ENCODE data around the gene CLPTM1L.
"Not testable (repeated sequence)": the region's sequence is repeated elsewhere in the genome, so short reads cannot be mapped to it uniquely, and the experiment has no call there.

CLPTM1L gene

DNA sequence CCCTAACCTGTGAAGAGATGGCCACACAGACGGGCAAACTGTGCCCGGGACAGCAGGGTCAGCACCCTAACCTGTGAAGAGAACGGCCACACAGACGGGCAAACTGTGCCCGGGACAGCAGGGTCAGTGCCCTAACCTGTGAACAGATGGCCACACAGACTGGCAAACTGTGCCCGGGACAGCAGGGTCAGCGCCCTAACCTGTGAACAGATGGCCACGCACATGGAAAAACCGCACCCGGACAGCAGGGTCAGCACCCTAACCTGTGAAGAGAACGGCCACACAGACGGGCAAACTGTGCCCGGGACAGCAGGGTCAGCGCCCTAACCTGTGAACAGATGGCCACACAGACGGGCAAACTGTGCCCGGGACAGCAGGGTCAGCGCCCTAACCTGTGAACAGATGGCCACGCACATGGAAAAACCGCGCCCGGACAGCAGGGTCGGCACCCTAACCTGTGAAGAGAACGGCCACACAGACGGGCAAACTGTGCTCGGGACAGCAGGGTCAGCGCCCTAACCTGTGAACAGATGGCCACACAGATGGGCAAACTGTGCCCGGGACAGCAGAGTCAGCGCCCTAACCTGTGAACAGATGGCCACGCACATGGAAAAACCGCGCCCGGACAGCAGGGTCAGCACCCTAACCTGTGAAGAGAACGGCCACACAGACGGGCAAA, 5.6 kb downstream of the CLPTM1L start:
- DNase-seq (ENCODE audit: low spot score) = not testable (repeated sequence)

DNA sequence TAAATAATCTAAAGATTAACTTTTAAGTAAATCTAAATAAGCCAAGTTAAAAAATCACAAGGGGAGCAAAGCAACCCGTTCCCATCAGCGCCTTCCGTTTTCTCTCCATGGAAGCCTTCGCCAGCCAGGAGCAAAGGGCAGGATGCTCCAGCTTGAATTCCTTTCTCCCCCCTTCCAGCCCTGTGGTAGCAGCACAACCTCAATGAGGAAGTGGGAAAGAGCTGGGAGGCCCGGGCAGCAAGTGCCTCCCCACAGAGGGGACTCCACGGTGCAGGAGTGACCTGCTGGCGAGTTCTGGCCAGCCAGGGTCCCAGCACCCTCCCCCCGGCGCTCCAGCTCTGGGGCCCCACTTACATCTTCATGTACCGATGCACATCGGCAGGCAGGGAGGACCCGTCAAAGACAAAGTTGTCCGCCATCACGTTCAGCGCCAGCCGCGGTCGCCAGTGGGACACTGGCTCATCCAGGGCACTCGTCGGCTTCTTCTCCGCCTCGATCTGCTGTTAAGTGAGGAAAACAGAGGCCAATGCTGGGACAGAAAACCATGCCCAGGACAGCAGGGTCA, 6.3 kb downstream of the CLPTM1L start:
- DNase-seq (ENCODE audit: low spot score) = no peak

DNA sequence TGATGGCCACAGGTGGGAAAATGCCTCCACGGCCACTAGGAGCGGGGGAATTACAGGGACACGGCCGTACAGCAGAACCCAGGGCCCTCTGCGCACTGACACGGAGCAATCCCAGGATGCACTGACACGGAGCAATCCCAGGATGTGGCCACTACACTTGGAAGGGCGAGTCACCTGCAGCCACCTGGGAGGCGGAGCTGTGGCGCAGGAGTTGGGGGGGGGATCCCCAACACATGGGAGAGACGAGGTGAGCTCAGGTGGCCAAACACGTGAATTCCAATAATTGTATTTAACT, 6.8 kb downstream of the CLPTM1L start:
- DNase-seq (ENCODE audit: low spot score) = no peak

DNA sequence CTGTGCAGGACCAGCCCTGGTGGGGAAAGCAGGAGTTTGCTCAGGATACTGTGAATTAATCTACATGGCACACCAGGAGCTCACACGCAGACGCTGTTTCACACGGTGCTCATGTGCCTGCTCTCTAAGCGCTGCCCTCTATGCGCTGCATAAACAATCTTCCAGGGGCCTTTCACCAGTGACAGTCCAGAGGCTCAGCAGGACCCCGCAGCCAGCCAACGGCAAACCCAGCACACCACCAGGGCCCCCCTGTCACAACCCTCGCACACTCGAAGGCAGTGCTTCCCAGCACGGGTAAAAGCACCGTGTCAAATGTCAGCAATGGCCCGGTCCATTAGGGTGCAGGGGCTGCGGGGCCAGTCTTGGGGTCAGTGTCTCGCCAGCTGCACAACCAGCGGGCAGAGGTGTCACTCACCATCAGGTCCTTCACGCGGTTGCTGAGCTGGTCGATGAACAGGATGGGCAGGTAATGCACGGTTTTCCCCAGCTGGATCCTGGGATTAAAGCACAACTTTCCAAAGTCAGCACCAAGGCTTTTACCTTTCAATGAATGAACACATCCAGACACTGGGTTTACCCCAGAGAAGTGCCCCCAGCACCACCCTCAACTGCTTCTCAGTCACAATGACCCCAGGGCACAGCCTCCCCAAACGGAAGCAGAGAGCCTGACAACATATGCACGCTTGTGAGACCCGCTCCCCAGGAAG, 7.3 kb downstream of the CLPTM1L start:
- no peak for DNase-seq (ENCODE audit: low spot score)

DNA sequence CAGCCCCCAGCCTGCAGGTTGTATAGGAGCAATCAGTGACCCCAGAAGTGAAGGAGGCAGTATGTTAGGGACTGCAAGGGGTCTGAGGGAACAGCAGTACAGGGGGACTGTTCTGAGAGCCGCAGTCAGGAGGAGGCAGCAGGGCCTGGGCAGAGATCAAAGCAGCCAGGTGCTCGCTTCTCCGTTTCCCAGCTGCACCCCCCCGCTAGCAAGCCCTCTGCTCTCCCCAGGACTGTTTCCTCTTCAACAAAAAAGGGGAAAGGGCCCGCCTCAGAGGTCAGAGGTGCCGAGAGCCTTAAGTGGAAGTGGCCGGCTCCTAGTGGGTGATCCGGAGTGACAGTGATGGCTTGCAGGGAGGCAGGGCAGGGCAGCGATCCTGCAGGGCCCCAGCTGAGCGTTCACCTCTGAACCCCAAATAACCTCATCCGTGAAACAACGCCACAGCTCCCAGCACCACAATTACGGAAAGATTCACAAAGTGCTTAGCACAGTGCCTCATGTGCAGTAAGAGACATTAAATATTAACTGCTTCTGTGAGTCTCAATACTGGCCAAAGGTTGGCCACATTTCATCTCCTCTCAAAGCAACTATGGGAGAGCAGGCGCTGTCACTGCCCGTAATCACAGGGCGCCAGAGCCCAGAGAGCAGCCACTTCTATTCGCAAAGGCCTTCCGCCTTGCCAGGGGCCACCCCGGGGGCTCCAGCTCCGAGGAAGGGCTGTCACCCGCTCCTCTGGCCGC, 8.0 kb downstream of the CLPTM1L start:
- DNase-seq (ENCODE audit: low spot score) = no peak

DNA sequence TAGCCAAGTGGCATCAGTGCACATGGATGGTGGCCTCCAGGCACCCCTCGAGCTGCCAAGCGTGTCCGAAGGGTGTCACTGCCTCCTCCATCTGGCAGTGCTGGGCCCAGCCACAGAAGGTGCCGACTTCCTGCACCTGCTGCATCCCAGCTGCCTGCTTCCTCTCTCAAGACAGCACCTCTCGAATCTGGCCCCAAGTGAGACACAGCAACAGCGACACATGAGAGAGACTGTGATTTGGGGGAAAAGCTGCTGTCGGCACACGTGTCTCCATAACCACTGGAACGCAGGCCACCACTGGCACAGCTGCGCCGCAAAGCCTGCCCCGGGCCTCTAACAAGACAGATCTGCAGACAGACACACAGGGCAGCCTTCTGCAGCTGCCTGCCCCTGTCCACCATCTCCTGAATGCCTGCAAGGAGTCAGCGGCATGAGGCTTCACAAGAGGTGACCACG, 8.8 kb downstream of the CLPTM1L start:
- DNase-seq (ENCODE audit: low spot score) = no peak

DNA sequence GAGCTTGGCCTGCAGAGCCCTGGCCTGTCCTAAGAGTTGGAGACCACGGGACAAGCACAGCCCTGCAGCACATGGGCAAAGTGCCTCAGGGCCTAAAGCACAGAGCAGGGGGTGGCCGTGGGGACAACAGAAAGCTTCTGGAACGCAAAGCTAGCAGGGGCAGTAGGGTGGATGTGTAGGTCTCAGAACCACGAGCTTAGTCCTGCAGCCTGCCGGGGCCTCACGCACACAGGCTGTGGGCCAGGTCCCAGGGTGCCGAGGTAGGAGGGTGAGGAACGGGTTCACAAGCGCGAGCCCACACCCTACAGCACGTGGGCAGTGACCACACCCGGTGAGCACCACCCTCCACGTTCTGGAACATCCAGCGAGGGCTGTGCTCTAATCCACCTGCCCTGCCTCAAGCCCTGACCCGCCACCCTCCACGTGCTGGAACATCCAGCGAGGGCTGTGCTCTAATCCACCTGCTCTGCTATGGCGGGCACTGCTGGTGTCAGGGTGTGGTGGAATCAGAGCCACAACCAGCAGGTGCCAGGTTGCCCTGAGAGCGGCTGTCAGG, 9.3 kb downstream of the CLPTM1L start:
- DNase-seq (ENCODE audit: low spot score) = no peak

DNA sequence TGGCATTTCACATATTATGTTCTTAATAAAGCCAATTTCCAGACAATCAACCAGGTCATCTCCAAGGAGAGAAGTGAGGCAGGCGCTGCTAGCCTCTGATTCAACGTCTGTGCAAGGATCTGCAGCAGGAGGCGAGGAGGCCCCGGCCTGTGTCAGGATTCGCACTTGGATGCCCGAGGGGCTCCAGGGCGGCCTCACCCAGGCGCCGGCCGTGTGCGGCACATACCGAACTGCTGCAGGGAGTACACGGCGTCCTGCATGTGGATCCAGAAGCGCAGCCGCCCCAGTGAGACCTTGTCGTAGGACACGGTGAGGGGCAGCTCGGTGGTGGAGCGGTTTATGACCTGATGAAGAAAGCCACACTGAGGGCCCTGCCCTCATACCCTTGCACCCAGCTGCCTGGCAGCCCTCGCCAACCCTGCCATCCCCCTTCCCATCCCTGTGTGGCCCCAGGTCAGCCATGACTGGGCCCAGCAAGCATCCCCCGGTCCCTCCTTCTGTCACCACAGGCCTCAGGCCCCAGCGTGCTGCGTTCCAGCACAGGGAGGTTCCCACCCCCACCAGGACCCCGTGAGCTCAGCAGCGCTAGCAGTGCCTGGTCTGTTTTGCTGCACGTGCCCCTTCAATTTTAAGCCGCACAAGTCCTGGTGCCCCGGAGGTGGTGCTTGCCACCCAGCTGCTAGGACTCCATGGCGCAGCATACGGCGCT, 9.9 kb downstream of the CLPTM1L start:
- no peak for DNase-seq (ENCODE audit: low spot score)

DNA sequence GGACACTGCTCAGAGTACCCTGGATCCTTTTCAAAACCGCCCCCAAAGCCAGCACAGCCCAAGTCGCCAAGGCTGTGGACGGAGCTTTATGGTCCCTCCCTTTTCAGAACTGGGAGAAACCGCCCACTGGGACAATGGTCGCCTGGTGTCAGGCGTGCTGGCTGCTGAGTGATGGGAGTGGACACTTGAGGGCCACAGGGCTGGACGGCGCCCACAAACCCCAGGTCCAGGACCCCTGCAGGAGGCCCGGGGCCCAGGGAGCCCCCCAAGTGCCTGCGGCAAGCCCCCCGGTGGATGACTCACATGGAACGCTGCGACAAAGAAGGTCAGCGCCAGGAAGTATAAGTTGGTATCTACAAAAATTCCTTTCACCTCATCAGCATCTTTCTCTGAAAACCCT, 10.9 kb downstream of the CLPTM1L start:
- DNase-seq (ENCODE audit: low spot score) = no peak

DNA sequence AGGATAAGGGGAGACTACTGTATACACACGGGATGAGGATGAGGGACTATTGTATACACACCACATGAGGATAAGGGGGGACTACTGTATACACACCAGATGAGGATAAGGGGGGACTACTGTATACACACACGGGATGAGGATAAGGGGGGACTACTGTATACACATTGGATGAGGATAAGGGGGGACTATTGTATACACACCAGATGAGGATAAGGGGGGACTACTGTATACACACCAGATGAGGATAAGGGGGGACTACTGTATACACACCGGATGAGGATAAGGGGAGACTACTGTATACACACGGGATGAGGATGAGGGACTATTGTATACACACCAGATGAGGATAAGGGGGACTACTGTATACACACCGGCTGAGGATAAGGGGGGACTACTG, 11.6 kb downstream of the CLPTM1L start:
- not testable (repeated sequence) for DNase-seq (ENCODE audit: low spot score)

DNA sequence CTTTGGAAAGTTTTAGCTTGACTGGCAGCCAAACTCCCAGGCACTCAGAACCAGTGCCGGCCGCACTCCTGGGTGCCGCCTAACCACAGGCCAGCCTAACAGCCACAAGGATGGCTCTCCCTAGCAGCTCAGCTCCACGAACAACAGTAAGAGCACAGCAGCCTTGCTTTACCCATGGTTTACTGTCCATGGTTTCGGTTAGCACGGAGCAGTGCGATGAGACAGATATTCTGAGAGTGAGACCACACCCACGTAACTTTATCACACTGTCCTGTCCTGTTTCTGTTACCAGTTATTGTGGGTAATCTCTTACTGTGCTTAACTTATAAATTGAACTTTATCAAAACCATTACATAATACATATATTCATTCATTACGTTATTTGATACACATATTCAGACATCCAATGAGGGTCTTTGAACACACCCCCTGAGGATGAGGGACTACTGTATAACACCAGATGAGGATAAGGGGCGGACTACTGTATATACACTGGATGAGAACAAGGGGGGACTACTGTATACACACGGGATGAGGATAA, 12.4 kb downstream of the CLPTM1L start:
- no peak for DNase-seq (ENCODE audit: low spot score)

DNA sequence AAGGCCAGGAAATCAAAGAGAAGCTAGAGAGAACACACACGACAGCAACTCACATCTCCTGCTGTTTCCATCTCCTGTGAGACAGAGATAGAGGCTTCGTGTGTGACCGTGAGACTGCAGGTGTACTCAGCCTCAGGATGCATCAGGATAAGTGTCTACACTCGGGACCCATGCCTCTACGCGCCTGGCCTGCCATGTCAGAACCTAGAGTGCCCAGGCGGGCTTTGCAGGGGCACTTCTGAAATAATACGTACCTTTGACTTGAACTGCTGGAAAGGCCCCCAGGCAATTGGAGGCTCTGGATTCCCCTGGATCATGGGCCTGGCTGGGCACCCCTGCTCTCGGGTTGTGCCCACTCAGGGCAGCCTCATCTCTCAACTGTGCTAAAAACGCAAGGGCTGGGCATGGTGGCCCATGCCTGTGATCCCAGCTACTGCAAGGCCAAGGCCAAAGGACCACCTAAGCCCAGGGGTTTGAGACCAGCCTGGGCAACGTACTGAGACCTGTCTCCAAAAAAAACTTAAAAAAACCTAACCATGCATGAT, 13.0 kb downstream of the CLPTM1L start:
- DNase-seq (ENCODE audit: low spot score) = no peak

DNA sequence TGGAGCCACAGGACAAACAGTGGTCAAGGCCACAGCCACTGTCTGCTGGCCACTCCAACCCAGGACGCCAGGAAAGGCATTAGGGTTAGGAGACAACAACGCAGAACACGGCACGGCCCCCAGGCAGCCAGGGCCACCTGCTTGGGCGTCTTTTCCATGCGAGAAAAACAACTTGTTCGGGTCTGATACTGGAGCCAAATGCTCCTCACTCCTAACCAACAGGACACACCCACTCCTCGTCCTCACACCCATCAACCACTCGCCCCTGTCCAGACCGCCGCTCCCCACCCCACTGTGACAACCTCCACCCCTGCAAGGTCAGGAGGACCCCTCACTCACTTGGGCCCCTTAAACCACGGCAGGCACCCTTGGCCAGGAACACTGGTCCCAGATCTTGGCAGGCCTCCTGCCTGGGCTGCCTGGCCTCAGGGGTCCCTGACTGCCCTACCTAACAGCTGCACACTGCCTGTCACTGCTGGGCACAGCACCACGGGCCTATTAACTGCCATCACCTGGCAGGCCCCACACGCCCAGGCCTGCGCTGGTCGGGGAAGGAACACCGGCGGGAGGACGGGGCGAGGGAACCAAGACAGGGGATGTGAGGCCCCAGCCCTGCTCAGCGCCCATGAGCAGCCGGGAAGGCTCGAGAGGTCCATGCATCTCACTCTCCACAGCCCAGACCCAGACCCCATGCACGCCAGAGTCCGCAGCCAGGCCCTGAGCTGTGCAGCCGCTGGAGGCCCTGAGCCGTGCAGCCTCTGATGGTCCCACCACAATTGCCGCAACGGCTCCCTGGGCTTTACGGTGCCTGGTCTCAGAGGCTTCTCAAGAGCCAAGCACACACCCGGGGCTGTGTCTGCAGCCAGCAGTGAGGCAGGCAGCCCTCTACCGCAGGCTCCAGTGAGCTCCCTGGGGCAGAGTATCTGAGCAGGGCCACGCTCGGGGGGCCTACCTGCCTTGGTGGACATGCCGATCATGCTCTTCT, 13.8 kb downstream of the CLPTM1L start:
- no peak for DNase-seq (ENCODE audit: low spot score)

DNA sequence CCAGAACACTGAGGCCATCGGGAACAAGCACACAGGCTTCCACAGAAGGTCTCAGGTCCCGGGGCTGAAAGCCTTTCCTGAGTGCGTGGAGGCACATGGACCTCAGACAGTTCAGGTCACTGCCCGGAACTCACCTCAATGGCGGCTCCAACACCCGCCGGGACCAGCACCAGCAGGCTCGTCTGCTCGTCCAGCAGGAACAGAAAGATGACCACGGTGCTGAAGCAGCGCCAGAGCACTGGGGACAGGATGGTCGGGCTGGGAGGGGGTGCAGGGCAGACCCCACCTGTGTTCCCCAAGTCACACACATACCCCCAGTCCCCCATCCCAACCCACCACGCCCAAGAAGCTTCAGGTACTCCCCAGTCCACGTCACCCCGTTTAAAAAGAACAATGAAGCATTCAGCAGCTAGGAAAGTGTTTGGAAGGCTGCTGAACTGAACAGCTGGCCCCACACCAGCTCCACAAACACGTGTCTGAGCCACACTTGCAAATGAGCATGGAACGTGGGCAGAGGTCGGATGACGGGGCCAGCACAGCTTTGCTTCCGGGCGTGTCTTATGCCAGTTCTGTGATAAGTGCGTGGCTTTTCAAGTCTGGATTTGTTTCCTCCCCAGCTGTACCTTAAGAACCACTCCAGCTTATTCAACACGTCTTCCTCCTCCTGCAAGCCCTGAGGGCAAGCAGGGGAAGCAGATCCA, 14.6 kb downstream of the CLPTM1L start:
- no peak for DNase-seq (ENCODE audit: low spot score)

DNA sequence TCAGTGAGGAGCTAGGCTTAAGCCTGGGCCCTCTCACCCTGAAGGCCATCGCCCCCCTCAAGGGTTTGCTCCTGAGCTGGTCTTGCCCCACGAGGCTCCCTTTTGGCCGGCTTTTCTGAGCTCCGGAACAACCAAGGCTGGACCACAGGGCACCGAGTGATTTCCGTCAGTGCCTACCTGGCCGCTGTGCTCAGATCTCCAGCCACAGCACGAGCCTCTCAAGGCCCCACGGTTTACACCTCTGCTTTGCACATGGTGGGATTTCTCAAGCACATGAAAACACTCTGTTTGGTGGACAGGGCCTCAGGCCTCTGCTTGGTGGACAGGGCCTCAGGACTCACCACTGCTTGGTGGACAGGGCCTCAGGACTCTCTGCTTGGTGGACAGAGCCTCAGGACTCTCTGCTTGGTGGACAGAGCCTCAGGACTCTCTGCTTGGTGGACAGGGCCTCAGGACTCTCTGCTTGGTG, 15.8 kb downstream of the CLPTM1L start:
- DNase-seq (ENCODE audit: low spot score) = no peak

DNA sequence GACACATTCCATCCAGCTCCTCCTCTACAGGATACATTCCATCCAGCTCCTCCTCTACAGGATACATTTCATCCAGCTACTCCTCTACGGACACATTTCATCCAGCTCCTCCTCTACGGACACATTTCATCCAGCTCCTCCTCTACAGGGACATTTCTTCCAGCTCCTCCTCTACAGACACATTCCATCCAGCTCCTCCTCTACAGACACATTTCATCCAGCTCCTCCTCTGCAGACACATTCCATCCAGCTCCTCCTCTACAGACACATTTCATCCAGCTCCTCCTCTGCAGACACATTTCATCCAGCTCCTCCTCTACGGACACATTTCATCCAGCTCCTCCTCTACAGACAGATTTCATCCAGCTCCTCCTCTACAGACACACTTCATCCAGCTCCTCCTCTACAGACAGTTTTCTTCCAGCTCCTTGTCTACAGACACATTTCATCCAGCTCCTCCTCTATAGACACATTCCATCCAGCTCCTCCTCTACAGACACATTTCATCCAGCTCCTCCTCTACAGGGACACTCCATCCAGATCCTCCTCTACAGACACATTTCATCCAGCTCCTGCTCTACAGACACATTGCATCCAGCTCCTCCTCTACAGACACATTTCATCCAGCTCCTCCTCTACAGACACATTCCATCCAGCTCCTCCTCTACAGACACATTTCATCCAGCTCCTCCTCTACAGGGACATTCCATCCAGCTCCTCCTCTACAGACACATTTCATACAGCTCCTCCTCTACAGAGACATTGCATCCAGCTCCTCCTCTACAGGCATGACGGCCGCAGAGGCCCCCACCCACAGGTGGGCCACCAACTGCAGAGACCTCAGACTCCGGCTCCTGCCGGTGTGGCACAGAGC, 16.4 kb downstream of the CLPTM1L start:
- DNase-seq (ENCODE audit: low spot score) = not testable (repeated sequence)

DNA sequence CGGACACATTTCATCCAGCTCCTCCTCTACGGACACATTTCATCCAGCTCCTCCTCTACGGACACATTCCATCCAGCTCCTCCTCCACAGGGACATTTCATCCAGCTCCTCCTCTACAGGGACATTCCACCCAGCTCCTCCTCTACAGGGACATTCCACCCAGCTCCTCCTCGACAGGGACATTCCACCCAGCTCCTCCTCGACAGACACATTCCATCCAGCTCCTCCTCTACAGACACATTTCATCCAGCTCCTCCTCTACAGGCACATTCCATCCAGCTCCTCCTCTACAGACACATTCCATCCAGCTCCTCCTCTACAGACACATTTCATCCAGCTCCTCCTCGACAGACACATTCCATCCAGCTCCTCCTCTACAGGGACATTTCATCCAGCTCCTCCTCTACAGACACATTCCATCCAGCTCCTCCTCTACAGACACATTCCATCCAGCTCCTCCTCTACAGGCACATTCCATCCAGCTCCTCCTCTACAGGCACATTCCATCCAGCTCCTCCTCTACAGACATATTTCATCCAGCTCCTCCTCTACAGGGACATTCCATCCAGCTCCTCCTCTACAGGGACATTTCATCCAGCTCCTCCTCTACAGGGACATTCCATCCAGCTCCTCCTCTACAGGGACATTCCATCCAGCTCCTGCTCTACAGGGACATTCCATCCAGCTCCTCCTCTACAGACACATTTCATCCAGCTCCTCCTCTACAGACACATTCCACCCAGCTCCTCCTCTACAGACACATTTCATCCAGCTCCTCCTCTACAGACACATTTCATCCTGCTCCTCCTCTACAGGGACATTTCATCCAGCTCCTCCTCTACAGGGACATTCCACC, 17.8 kb downstream of the CLPTM1L start:
- not testable (repeated sequence) for DNase-seq (ENCODE audit: low spot score)
